GM06990 (cell line): ENCODE data around the gene IFT20.

ENCODE experiments used
- DNase-seq: peaks from one replicate; pipeline ENCODE4 v3.0.0-alpha.2; 2011; ENCODE audit not compliant: insufficient read length; ENCODE audit errors: extremely low read depth
- H3K27me3 ChIP-seq: replicated peaks from 2 replicates; pipeline ENCODE4 v1.6.0; 2011; ENCODE audit warnings: low read length; ENCODE audit not compliant: control insufficient read depth, insufficient read depth
- H3K36me3 ChIP-seq: 2 replicates; pipeline ENCODE4 v1.5.1; 2011; ENCODE audit warnings: low read length; ENCODE audit not compliant: control insufficient read depth, insufficient read depth
- H3K4me3 ChIP-seq: replicated peaks from 2 replicates; pipeline ENCODE4 v1.5.1; 2011; ENCODE audit warnings: low read depth, mild to moderate bottlenecking, control low read depth, low read length
- CTCF ChIP-seq: IDR thresholded peaks from 2 replicates; pipeline ENCODE4 v1.5.1; 2011; ENCODE audit warnings: low read length, control low read depth, mild to moderate bottlenecking, inconsistent platforms; ENCODE audit not compliant: insufficient read depth, poor library complexity, severe bottlenecking

IFT20 gene

DNA sequence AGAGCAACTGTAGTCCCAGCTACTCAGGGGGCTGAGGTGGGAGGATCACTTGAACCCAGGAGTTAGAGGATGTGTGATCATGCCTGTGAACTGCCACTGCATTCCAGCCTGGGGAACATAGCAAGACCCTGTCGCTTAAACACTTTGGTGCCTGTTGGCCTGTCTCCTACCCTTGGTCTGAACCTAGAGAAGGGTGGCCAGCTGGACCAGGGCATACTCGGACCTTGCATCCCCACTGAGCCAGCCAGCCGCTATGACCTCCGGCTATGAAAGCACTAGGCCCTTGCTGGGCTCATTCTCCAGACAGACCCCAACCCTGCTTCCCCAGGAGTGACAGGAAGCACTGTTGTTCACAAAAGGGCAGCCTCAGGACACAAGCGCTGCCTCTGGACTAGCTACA is 4.6 kb downstream of the IFT20 start:
- Histone ChIP-seq H3K36me3 (peaks cover 8% of the 10 kb centered on the region), H3K27me3 (no peaks in the 10 kb centered on the region), H3K4me3 (no peak overlapping the region)
- TF ChIP-seq CTCF, result no peak
- no peak for DNase-seq

- TF ChIP-seq CTCF, result no peak
- Histone ChIP-seq H3K36me3 (peaks cover 8% of the 10 kb centered on the region), H3K27me3 (no peaks in the 10 kb centered on the region), H3K4me3 (no peak overlapping the region)
- DNase-seq, result no peak
These were observed 6.9 kb downstream of the IFT20 start for GRCh38 chr17:28328325-28328724.

GRCh38 chr17:28327709-28328108 is 7.6 kb downstream of the IFT20 start:
- Histone ChIP-seq H3K4me3 (no peak overlapping the region), H3K27me3 (no peaks in the 10 kb centered on the region), H3K36me3 (peaks cover 8% of the 10 kb centered on the region)
- no peak for DNase-seq
- no peak for TF ChIP-seq CTCF

GRCh38 chr17:28327031-28327607 is 8.2 kb downstream of the IFT20 start:
- no peak overlapping the region for H3K4me3 ChIP-seq
- no peak for DNase-seq
- H3K27me3 ChIP-seq, result no peaks in the 10 kb centered on the region
- H3K36me3 ChIP-seq, result peaks cover 8% of the 10 kb centered on the region
- no peak for TF ChIP-seq CTCF

DNA sequence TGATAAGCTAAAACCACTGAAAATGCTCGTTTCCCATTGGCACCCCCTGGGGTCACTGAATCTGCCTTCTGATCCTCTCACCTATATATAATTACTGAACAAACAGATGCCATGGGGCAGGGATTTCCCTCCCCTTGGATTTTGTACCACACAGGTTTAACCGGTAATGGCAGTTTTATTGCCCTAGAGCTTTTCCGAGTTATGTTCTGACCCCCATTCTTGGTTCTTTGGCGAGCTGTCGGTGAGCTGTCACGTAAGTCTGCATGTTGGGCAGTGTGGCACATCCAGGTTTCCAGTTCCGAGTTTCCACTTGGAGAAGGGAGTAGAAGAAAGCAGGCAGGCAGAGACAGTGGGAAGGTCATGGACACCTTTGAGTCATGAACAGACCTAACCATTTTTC is 9.2 kb downstream of the IFT20 start:
- no peaks in the 10 kb centered on the region for H3K27me3 ChIP-seq
- TF ChIP-seq CTCF, result no peak
- no peak overlapping the region for H3K4me3 ChIP-seq
- no peak for DNase-seq
- H3K36me3 ChIP-seq, result peaks cover 7% of the 10 kb centered on the region

- H3K36me3 ChIP-seq, result peaks cover 5% of the 10 kb centered on the region
- H3K4me3 ChIP-seq, result no peak overlapping the region
- H3K27me3 ChIP-seq, result no peaks in the 10 kb centered on the region
- no peak for TF ChIP-seq CTCF
- no peak for DNase-seq
These were observed 10.1 kb downstream of the IFT20 start for GRCh38 chr17:28325211-28325610.
